GM13976 (cell line): ENCODE results near the gene DAB1.

Experiments
- DNase-seq: peaks from one replicate; pipeline ENCODE4 v3.0.0; 2012; ENCODE audit warnings: low spot score
- in situ Hi-C: fragments of 300-500 bp; cut with MboI; formaldehyde crosslinking; loops from one replicate; pipeline ENCODE4 v1.12.0; 2022; ENCODE audit warnings: low sequenced_read_pairs, mixed read lengths, inconsistent platforms; ENCODE audit not compliant: unreplicated experiment
- TF ChIP-seq, protein P1 (sequence below): IDR thresholded peaks from 2 replicates; pipeline ENCODE4 v1.5.1; 2012; ENCODE audit warnings: borderline replicate concordance, mild to moderate bottlenecking; ENCODE audit not compliant: insufficient read depth; ENCODE audit errors: extremely low read depth, missing control alignments, control extremely low read depth

The DAB1 gene

GRCh38 chr1:57404884-57405283 lies 19.0 kb downstream of the DAB1 start:
- no peak for DNase-seq
- in situ Hi-C loops = no loop called here
- TF ChIP-seq, protein P1, sequence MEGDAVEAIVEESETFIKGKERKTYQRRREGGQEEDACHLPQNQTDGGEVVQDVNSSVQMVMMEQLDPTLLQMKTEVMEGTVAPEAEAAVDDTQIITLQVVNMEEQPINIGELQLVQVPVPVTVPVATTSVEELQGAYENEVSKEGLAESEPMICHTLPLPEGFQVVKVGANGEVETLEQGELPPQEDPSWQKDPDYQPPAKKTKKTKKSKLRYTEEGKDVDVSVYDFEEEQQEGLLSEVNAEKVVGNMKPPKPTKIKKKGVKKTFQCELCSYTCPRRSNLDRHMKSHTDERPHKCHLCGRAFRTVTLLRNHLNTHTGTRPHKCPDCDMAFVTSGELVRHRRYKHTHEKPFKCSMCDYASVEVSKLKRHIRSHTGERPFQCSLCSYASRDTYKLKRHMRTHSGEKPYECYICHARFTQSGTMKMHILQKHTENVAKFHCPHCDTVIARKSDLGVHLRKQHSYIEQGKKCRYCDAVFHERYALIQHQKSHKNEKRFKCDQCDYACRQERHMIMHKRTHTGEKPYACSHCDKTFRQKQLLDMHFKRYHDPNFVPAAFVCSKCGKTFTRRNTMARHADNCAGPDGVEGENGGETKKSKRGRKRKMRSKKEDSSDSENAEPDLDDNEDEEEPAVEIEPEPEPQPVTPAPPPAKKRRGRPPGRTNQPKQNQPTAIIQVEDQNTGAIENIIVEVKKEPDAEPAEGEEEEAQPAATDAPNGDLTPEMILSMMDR = no peak

- in situ Hi-C loops = no loop called here
- TF ChIP-seq, protein P1 = no peak
Observed at GRCh38 chr1:57403201-57403600, 20.7 kb downstream of the DAB1 start.

DNA sequence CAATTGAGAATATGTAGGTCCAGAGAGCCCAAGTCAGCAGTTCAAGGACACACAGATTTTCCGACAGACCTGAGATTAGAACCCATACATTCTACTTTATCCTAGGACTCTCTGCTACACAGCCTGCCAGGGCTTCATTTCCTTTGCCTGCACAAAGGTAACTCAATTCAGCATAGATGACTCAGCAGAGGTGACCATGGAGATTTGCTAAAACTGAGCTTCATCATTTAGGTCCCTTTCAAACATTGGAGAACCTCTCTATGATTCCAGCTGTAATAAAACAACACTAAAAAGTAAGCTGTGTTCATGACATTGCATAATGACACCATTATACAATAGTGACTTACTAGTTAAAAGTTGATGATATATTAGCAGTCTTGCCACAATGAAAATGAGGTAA lies 22.2 kb downstream of the DAB1 start:
- in situ Hi-C loops = no loop called here
- no peak for DNase-seq
- TF ChIP-seq, protein P1 = no peak

More at GRCh38 chr1:57403201-57403600, 20.7 kb downstream of the DAB1 start:
- DNase-seq = no peak

DNA sequence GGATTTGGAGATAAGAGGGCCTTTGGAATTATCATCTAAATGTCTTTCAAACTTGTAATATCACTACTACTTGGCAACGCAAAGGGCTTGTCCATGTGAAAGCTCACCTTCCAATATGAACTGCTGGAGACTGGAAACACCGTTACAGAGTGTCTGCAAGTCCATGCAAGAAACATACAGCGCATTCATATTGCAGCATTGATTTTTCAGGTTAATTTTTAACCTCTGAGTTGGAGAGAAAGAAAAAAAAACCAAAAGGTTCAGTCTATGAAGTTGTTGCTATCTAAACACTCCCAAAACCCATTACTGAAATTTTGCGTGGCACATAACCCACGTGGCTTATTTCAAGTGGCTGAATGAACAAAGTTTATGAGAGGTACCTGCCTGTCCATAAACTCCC lies 23.8 kb downstream of the DAB1 start:
- TF ChIP-seq, protein P1 = no peak
- DNase-seq = no peak
- in situ Hi-C loops = no loop called here

DNA sequence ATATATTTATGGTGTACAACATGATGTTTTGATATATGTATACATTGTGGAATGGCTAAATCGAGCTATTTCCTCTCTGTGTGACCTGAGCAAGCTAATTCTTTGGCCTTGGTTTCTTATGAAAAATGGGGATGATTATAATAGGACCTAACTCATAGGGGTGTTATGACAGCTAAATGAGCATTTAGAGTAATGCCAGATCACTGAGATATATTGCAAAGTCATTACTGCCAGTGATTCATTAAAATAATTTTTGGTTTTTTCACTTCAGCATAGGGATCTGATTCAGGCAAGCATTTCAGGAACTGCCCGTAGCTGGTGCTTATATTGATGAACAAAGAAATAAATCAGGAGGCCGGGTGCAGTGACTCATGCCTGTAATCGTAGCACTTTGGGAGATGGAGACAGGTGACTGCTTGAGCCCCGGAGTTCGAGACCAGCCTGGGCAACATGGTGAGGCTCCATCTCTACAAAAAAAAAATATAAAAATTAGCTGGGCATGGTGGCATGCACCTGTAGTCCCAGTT lies 30.7 kb downstream of the DAB1 start:
- TF ChIP-seq, protein P1 = no peak
- in situ Hi-C loops = no loop called here
- DNase-seq = no peak

- DNase-seq = no peak
- TF ChIP-seq, protein P1 = no peak
- in situ Hi-C loops = no loop called here
Observed at GRCh38 chr1:57385336-57385735, 38.5 kb downstream of the DAB1 start.
